HepG2 (cell line): ENCODE measurements around the gene AKAP6.

ENCODE experiments used
- KMT2B ChIP-seq: IDR thresholded peaks from 2 replicates; pipeline ENCODE4 v1.6.1; 2016; ENCODE audit warnings: missing genetic modification reagents, missing compliant biosample characterization
- TF ChIP-seq, protein P1 (sequence below), 2 experiments: sonication (generic) in 1 of 2; formaldehyde crosslinking in 1 of 2; IDR thresholded peaks; 2 replicates each; pipeline versions ENCODE4 v1.5.1 to v1.6.1; 2011 to 2020; ENCODE audit warnings: borderline replicate concordance in 1 of 2, low read depth in 1 of 2, low read length in 1 of 2, mild to moderate bottlenecking in 1 of 2, missing genetic modification reagents in 1 of 2, moderate library complexity in 1 of 2
- TF ChIP-seq, protein P2 (sequence below): sonication (generic); formaldehyde crosslinking; IDR thresholded peaks from 2 replicates; pipeline ENCODE4 v1.9.0; 2022; ENCODE audit warnings: missing genetic modification reagents, mild to moderate bottlenecking, borderline replicate concordance

DNA sequence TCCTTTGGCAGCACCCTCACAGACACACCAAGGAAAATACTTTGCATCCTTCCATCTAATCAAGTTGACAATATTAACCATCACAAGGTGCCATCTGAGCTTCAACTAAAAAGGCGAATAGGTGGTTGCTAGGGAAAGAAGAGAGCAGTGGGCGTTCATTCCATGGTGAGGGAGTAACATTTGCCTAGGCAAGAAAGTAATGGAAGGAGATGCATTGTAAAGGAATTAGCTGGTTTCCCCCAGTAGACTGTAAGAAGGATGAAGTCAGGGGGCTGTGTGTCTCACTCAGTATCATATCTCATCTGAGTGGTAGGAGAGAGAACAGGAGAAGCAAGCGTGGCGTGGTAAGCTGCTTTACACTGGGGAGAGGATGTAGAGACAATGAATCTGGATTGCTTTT is 34.7 kb downstream of the AKAP6 start:
- TF ChIP-seq, protein P1, sequence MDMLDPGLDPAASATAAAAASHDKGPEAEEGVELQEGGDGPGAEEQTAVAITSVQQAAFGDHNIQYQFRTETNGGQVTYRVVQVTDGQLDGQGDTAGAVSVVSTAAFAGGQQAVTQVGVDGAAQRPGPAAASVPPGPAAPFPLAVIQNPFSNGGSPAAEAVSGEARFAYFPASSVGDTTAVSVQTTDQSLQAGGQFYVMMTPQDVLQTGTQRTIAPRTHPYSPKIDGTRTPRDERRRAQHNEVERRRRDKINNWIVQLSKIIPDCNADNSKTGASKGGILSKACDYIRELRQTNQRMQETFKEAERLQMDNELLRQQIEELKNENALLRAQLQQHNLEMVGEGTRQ (IDR thresholded peaks at IDR 0.05; ENCODE audit: low read depth, low read length), result no peak
- TF ChIP-seq, protein P1 (CRISPR knock-in tag; IDR thresholded peaks at IDR 0.05; ENCODE audit: borderline replicate concordance), result no peak
- TF ChIP-seq KMT2B (CRISPR knock-in tag), result no peak
- TF ChIP-seq, protein P2, sequence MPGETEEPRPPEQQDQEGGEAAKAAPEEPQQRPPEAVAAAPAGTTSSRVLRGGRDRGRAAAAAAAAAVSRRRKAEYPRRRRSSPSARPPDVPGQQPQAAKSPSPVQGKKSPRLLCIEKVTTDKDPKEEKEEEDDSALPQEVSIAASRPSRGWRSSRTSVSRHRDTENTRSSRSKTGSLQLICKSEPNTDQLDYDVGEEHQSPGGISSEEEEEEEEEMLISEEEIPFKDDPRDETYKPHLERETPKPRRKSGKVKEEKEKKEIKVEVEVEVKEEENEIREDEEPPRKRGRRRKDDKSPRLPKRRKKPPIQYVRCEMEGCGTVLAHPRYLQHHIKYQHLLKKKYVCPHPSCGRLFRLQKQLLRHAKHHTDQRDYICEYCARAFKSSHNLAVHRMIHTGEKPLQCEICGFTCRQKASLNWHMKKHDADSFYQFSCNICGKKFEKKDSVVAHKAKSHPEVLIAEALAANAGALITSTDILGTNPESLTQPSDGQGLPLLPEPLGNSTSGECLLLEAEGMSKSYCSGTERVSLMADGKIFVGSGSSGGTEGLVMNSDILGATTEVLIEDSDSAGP (CRISPR knock-in tag), result no peak
